Small intestine (tissue), 7 donors: Measurements from ENCODE around the gene NDUFA3. TPM values are rescaled to one million over a fixed set of nuclear protein-coding genes. Genes with fewer than 3 reads are reported as not detected.

Experiments used
- DNase-seq, 2 donors: peaks; one replicate each; pipeline versions ENCODE4 v3.0.0 to v3.0.0-alpha.2; 2013
- FAIRE-seq: peaks from 2 replicates; lab custom pipeline; 2012; peaks lifted over from hg19 to GRCh38; lab: Jason Lieb, UNC
- H3K27ac ChIP-seq, 3 donors: one replicate each; pipeline ENCODE4 v1.5.1; 2013; ENCODE audit warnings: low read length in 2 of 3, mild to moderate bottlenecking in 2 of 3, control low read depth in 1 of 3, inconsistent platforms in 1 of 3, low read depth in 1 of 3, moderate library complexity in 1 of 3
- H3K27me3 ChIP-seq, 3 donors: one replicate each; pipeline ENCODE4 v1.6.1; 2013; ENCODE audit warnings: low read length in 3 of 3, inconsistent platforms in 1 of 3; ENCODE audit not compliant: control insufficient read depth in 3 of 3, insufficient read depth in 3 of 3
- H3K36me3 ChIP-seq, 3 donors: one replicate each; pipeline ENCODE4 v1.6.1; 2013; ENCODE audit warnings: low read length in 3 of 3, inconsistent platforms in 1 of 3, low read depth in 1 of 3, mild to moderate bottlenecking in 1 of 3, moderate library complexity in 1 of 3; ENCODE audit not compliant: control insufficient read depth in 3 of 3, insufficient read depth in 2 of 3
- H3K4me1 ChIP-seq, 3 donors: one replicate each; pipeline ENCODE4 v1.6.1; 2013; ENCODE audit warnings: low read length in 2 of 3, inconsistent platforms in 1 of 3, low read depth in 1 of 3, mild to moderate bottlenecking in 1 of 3, moderate library complexity in 1 of 3; ENCODE audit not compliant: control insufficient read depth in 3 of 3, insufficient read depth in 2 of 3
- H3K4me3 ChIP-seq, 3 donors: one replicate each; pipeline ENCODE4 v1.5.1; 2013; ENCODE audit warnings: low read length in 3 of 3, control low read depth in 1 of 3, inconsistent platforms in 1 of 3, low read depth in 1 of 3, mild to moderate bottlenecking in 1 of 3, moderate library complexity in 1 of 3
- H3K9me3 ChIP-seq, 2 donors: one replicate each; pipeline ENCODE4 v1.6.1; 2013; ENCODE audit warnings: low read depth in 1 of 2, low read length in 1 of 2; ENCODE audit not compliant: control insufficient read depth in 2 of 2, insufficient read depth in 1 of 2
- WGBS, 3 donors: extraction: QIAGEN DNeasy Blood & Tissue Kit; methylation state at CpG; one replicate each; pipeline ENCODE4 v1.1.7; 2013; 5-methylcytosine and 5-hydroxymethylcytosine counted together
- polyA plus RNA-seq, 4 donors: library from polyadenylated mRNA; stranded (reverse) in 3 of 4; unstranded in 1 of 4; fragments of 200-250 nt in 3 of 4; fragments of 120-200 nt in 1 of 4; gene quantifications; one replicate each; pipeline versions ENCODE4 v1.2.1 to v1.2.3, GENCODE V29; 2013
- donor health status: healthy with polysubstance abuse.
- donor health status: control.
- donor health status: control.
- donor health status: Bipolar disorder and iron deficiency.
- donor health status: healthy.

Gene NDUFA3
- polyA plus RNA-seq, 4 donors, result 130 to 409 (median 211) TPM

GRCh38 chr19:54109651-54110050, 7.0 kb downstream of the NDUFA3 start:
- H3K4me1 ChIP-seq, result peaks cover 0 to 4% (median 0%) of the 10 kb centered on the region in 3 donors
- H3K4me3 ChIP-seq, result no peak overlapping the region
- H3K36me3 ChIP-seq, result peaks cover 4 to 68% (median 17%) of the 10 kb centered on the region in 3 donors
- no peak for DNase-seq
- 79 to 83% (median 81%) methylated on average over 5 to 6 of the region's 6 CpGs for WGBS, 3 donors
- H3K27ac ChIP-seq, result no peak overlapping the region
- H3K9me3 ChIP-seq, result no peaks in the 10 kb centered on the region
- no peaks in the 10 kb centered on the region for H3K27me3 ChIP-seq
- no peak for FAIRE-seq

- peak overlapping the region in 1 of 3 donors; percentile 86 for H3K27ac ChIP-seq
- no peaks in the 10 kb centered on the region for H3K27me3 ChIP-seq
- H3K36me3 ChIP-seq, result peaks cover 4 to 37% (median 4%) of the 10 kb centered on the region in 3 donors
- peak overlapping the region; percentile 58 to 74 (median 59) for H3K4me3 ChIP-seq
- FAIRE-seq (no peak), DNase-seq (peak; percentile 41)
- H3K9me3 ChIP-seq, result no peaks in the 10 kb centered on the region
- H3K4me1 ChIP-seq, result peaks cover 0 to 4% (median 0%) of the 10 kb centered on the region in 3 donors
- WGBS, 3 donors, result 11 to 25% (median 12%) methylated on average over 28 of the region's 28 CpGs
Observed at GRCh38 chr19:54114340-54115108, 11.9 kb downstream of the NDUFA3 start.

GRCh38 chr19:54115109-54116063, 12.7 kb downstream of the NDUFA3 start, which contains the start of the genes PRPF31 and TFPT:
Gene PRPF31, plus strand, starts transcription at chr19:54115754. Its CDS starts 2,525 bp downstream, at chr19:54118279.
Gene TFPT, minus strand, starts transcription at chr19:54115657. Its CDS starts 388 bp downstream, at chr19:54115269.
- DNase-seq, result peak; percentile 99
- 0% methylated on average over 60 of the region's 60 CpGs for WGBS, 3 donors
- no peaks in the 10 kb centered on the region for H3K27me3 ChIP-seq

GRCh38 chr19:54121259-54121658, 18.6 kb downstream of the NDUFA3 start:
- DNase-seq (peak in 1 of 2 donors; percentile 12), FAIRE-seq (no peak)
- no peaks in the 10 kb centered on the region for H3K4me1 ChIP-seq
- H3K27ac ChIP-seq, result no peak overlapping the region
- peaks cover 8 to 72% (median 23%) of the 10 kb centered on the region in 3 donors for H3K36me3 ChIP-seq
- H3K27me3 ChIP-seq, result no peaks in the 10 kb centered on the region
- WGBS, 3 donors, result 79 to 92% (median 91%) methylated on average over 10 of the region's 10 CpGs
- no peak overlapping the region for H3K4me3 ChIP-seq
- no peaks in the 10 kb centered on the region for H3K9me3 ChIP-seq

More at GRCh38 chr19:54115109-54116063, 12.7 kb downstream of the NDUFA3 start, which contains the start of the genes PRPF31 and TFPT:
- Histone ChIP-seq H3K9me3 (no peaks in the 10 kb centered on the region), H3K27ac (peak within 1 kb of the TSS; percentile 28 to 86 (median 84)), H3K4me1 (peaks cover 0 to 4% (median 0%) of the 10 kb centered on the region in 3 donors), H3K36me3 (peaks cover 2 to 37% (median 4%) of the 10 kb centered on the region in 3 donors), H3K4me3 (peak within 1 kb of the TSS; percentile 58 to 74 (median 59))
- peak; percentile 49 for FAIRE-seq

GRCh38 chr19:54123682-54124081, 21.0 kb downstream of the NDUFA3 start:
- no peak overlapping the region for H3K27ac ChIP-seq
- H3K9me3 ChIP-seq, result no peaks in the 10 kb centered on the region
- H3K4me3 ChIP-seq, result no peak overlapping the region
- 94 to 97% (median 94%) methylated on average over 17 of the region's 17 CpGs for WGBS, 3 donors
- H3K4me1 ChIP-seq, result no peaks in the 10 kb centered on the region
- FAIRE-seq, result no peak
- H3K36me3 ChIP-seq, result peaks cover 25 to 88% (median 34%) of the 10 kb centered on the region in 3 donors
- DNase-seq, result no peak
- H3K27me3 ChIP-seq, result no peaks in the 10 kb centered on the region

GRCh38 chr19:54124393-54124792, 21.7 kb downstream of the NDUFA3 start:
- FAIRE-seq, result no peak
- Histone ChIP-seq H3K36me3 (peaks cover 28 to 94% (median 37%) of the 10 kb centered on the region in 3 donors), H3K27ac (no peak overlapping the region), H3K27me3 (no peaks in the 10 kb centered on the region), H3K9me3 (no peaks in the 10 kb centered on the region), H3K4me3 (no peak overlapping the region), H3K4me1 (no peaks in the 10 kb centered on the region)
- WGBS, 3 donors, result 89 to 96% (median 94%) methylated on average over 19 of the region's 19 CpGs
- no peak for DNase-seq

- Histone ChIP-seq H3K4me3 (no peak overlapping the region), H3K4me1 (no peaks in the 10 kb centered on the region), H3K27me3 (no peaks in the 10 kb centered on the region), H3K9me3 (no peaks in the 10 kb centered on the region), H3K27ac (no peak overlapping the region), H3K36me3 (peaks cover 27 to 89% (median 37%) of the 10 kb centered on the region in 3 donors)
- no peak for FAIRE-seq
- no peak for DNase-seq
- 85 to 94% (median 91%) methylated on average over 9 of the region's 9 CpGs for WGBS, 3 donors
Observed at GRCh38 chr19:54125713-54126112, 23.1 kb downstream of the NDUFA3 start.
